ENCODE data around the gene FMN2.
A peak's percentile ranks its signal among the peaks of the same experiment; 100 is the strongest.

Gene FMN2

DNA sequence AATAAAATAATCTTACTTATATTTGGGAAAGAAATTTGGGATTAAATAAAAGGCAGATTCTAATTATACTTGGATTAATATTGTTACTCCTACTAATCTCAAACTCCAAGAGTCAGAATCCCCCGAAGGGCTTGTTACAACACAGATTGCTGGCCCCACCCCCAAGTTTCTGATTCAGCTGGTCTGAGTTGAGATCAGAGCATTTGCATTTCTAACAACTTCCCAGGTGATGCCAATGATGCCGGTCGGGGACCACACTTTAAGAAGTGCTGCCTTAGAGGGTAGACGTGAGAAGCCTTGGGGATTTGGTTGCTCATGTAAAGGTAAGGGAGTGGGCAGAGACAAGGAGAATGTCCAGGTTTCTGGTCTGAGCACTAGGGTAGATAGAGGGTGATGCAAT lies 47.2 kb downstream of the FMN2 start:
- no peaks in the 10 kb centered on the region for H3K36me3 ChIP-seq (ENCODE audit: control insufficient read depth, insufficient read depth, low read length)
- WGBS, 2 experiments (ENCODE audit: insufficient coverage in 2 of 2), result 18 to 67% methylated on average over 2 to 4 of the region's 4 CpGs

GRCh38 chr1:240139511-240139910 lies 47.8 kb downstream of the FMN2 start:
- H3K4me3 ChIP-seq (ENCODE audit: extremely low read depth, insufficient read depth, low read length, poor library complexity, severe bottlenecking), result no peak overlapping the region
- H3K9me3 ChIP-seq (ENCODE audit: control insufficient read depth, low read length), result no peaks in the 10 kb centered on the region
- no peak overlapping the region for H3K27ac ChIP-seq (ENCODE audit: low read depth, low read length, severe bottlenecking)
- H3K4me1 ChIP-seq (ENCODE audit: control insufficient read depth, insufficient read depth, low read length, poor library complexity, severe bottlenecking), result no peaks in the 10 kb centered on the region
- H3K36me3 ChIP-seq (ENCODE audit: control insufficient read depth, insufficient read depth, low read length), result no peaks in the 10 kb centered on the region
- WGBS, 2 experiments (ENCODE audit: insufficient coverage in 2 of 2), result 88 to 97% methylated on average over 5 of the region's 5 CpGs

More for the DNA sequence above, 47.2 kb downstream of the FMN2 start:
- no peak overlapping the region for H3K27ac ChIP-seq (ENCODE audit: low read depth, low read length, severe bottlenecking)
- no peaks in the 10 kb centered on the region for H3K9me3 ChIP-seq (ENCODE audit: control insufficient read depth, low read length)
- no peaks in the 10 kb centered on the region for H3K4me1 ChIP-seq (ENCODE audit: control insufficient read depth, insufficient read depth, low read length, poor library complexity, severe bottlenecking)
- H3K4me3 ChIP-seq (ENCODE audit: extremely low read depth, insufficient read depth, low read length, poor library complexity, severe bottlenecking), result no peak overlapping the region

DNA sequence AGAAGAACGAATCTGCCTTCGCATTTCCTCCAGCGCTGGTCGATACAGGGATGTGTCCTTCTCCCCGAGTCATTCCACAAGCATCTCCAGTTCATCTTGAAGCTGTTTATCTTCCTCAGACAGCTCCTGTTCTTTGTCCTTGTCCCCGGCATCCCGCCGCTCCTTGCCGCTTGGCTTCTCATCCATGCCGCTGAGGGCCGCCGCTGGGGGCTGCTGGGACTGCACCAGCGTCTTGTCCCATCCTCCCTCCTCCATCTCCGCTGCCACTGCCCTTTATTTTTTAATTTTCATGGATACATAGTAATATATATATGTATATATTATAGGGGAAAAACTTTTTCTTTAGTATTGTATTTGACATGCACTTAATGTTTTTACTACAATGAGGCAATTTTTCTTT lies 53.4 kb downstream of the FMN2 start:
- Histone ChIP-seq H3K4me1 (ENCODE audit: control insufficient read depth, insufficient read depth, low read length, poor library complexity, severe bottlenecking) (no peaks in the 10 kb centered on the region), H3K4me3 (ENCODE audit: extremely low read depth, insufficient read depth, low read length, poor library complexity, severe bottlenecking) (no peak overlapping the region), H3K36me3 (ENCODE audit: control insufficient read depth, insufficient read depth, low read length) (no peaks in the 10 kb centered on the region), H3K9me3 (ENCODE audit: control insufficient read depth, low read length) (no peaks in the 10 kb centered on the region), H3K27ac (ENCODE audit: low read depth, low read length, severe bottlenecking) (no peak overlapping the region)
- WGBS, 2 experiments (ENCODE audit: insufficient coverage in 2 of 2), result 92 to 97% methylated on average over 9 to 12 of the region's 14 CpGs

DNA sequence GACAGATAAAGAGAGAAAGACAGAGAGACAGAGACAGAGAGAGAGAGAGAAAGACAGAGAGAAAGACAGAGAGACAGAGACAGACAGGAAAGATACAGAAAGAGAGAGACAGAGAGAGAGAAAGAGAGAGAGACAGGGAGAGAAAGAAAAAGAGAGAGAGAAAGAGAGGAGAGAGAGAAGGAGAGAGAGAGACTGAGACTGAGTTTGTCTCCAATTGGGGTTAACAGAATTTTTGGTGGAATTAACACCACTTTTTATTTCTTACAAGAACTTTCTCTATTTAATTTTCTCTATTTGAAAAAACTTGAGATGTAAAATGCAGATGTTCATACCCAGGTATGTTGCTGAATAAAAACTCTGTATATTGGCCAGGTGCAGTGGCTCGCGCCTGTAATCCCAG lies 56.6 kb downstream of the FMN2 start:
- Histone ChIP-seq H3K4me3 (ENCODE audit: extremely low read depth, insufficient read depth, low read length, poor library complexity, severe bottlenecking) (no peak overlapping the region), H3K36me3 (ENCODE audit: control insufficient read depth, insufficient read depth, low read length) (no peaks in the 10 kb centered on the region), H3K4me1 (ENCODE audit: control insufficient read depth, insufficient read depth, low read length, poor library complexity, severe bottlenecking) (peaks cover 18% of the 10 kb centered on the region), H3K9me3 (ENCODE audit: control insufficient read depth, low read length) (no peaks in the 10 kb centered on the region), H3K27ac (ENCODE audit: low read depth, low read length, severe bottlenecking) (no peak overlapping the region)
- 95 to 100% methylated on average over 2 of the region's 2 CpGs for WGBS, 2 experiments (ENCODE audit: insufficient coverage in 2 of 2)

GRCh38 chr1:240149484-240150094 lies 57.9 kb downstream of the FMN2 start:
- H3K4me3 ChIP-seq (ENCODE audit: extremely low read depth, insufficient read depth, low read length, poor library complexity, severe bottlenecking), result no peak overlapping the region
- no peaks in the 10 kb centered on the region for H3K36me3 ChIP-seq (ENCODE audit: control insufficient read depth, insufficient read depth, low read length)
- no peaks in the 10 kb centered on the region for H3K9me3 ChIP-seq (ENCODE audit: control insufficient read depth, low read length)
- H3K4me1 ChIP-seq (ENCODE audit: control insufficient read depth, insufficient read depth, low read length, poor library complexity, severe bottlenecking), result peaks cover 18% of the 10 kb centered on the region
- no peak overlapping the region for H3K27ac ChIP-seq (ENCODE audit: low read depth, low read length, severe bottlenecking)
- WGBS, 2 experiments (ENCODE audit: insufficient coverage in 2 of 2), result no CpG with 5 or more reads among the region's 3 CpGs

DNA sequence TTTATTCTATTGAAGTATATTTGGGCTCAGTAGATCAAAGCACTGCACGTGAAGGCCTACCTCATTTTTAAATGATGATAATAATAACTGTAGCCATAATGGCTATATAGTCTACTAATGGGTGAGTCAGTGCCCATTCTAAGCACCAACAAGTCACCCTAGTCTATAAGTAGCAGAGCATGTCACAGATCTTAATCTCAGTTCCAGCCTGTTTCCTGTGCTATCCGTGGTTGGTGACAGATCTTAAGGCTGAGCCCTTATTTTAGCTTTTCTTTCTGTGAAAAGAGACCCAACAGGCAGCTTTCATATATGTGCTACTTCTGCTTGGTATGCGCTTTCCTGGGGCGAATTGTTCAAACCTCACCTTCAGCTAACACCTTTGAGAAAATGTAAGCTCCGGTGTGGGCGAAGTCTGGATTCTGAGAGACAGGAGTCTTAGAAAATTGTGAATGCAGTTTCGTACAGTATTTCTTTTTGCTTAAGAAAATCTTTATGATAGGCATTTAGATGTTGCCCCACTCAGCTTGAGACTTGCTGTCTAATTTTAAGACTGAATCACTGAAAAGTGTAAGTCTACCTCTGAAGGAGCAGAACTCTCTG lies 59.6 kb downstream of the FMN2 start:
- Histone ChIP-seq H3K9me3 (ENCODE audit: control insufficient read depth, low read length) (no peaks in the 10 kb centered on the region), H3K27ac (ENCODE audit: low read depth, low read length, severe bottlenecking) (peak overlapping the region; percentile 64), H3K4me3 (ENCODE audit: extremely low read depth, insufficient read depth, low read length, poor library complexity, severe bottlenecking) (no peak overlapping the region), H3K4me1 (ENCODE audit: control insufficient read depth, insufficient read depth, low read length, poor library complexity, severe bottlenecking) (peaks cover 18% of the 10 kb centered on the region), H3K36me3 (ENCODE audit: control insufficient read depth, insufficient read depth, low read length) (no peaks in the 10 kb centered on the region)
- WGBS, 2 experiments (ENCODE audit: insufficient coverage in 2 of 2), result 78 to 100% methylated on average over 2 to 5 of the region's 7 CpGs

DNA sequence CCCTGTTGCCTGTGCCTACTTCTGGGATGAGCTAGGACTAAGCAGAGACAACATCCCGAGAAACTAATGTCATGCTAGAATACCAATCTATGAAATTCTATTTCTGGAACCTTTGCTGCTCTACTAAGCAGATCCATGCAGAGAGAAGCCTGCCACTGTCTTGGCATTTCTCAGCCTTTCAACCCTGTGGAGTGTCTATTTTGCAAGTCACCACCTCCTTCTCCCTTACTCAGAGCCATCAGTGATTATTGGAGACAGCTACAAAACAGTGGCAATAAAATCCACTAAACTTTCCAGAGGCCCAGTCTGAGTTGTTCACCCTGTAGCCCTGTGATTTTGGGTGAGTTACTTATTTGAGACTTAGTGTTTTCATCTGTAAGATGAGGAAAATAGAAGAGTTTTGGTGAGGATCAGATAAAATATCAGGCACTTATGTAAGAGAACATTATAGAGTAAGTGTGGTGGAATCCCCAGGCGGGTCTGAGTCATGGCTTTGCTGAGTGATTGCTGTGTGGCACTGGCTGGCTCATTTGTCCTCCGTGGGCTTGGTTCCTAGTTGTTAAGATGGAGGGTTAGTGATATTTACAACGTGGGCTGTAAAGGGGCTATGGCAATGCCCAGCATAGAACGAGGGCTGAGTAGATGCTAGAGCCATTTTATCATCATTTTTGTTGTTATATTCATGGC lies 61.1 kb downstream of the FMN2 start:
- no peak overlapping the region for H3K4me3 ChIP-seq (ENCODE audit: extremely low read depth, insufficient read depth, low read length, poor library complexity, severe bottlenecking)
- no peaks in the 10 kb centered on the region for H3K36me3 ChIP-seq (ENCODE audit: control insufficient read depth, insufficient read depth, low read length)
- H3K4me1 ChIP-seq (ENCODE audit: control insufficient read depth, insufficient read depth, low read length, poor library complexity, severe bottlenecking), result peaks cover 18% of the 10 kb centered on the region
- H3K9me3 ChIP-seq (ENCODE audit: control insufficient read depth, low read length), result no peaks in the 10 kb centered on the region
- peak overlapping the region; percentile 38 for H3K27ac ChIP-seq (ENCODE audit: low read depth, low read length, severe bottlenecking)
- WGBS, 2 experiments (ENCODE audit: insufficient coverage in 2 of 2), result 61 to 81% methylated on average over 2 to 3 of the region's 5 CpGs

- Histone ChIP-seq H3K36me3 (ENCODE audit: control insufficient read depth, insufficient read depth, low read length) (no peaks in the 10 kb centered on the region), H3K9me3 (ENCODE audit: control insufficient read depth, low read length) (no peaks in the 10 kb centered on the region), H3K4me3 (ENCODE audit: extremely low read depth, insufficient read depth, low read length, poor library complexity, severe bottlenecking) (no peak overlapping the region), H3K27ac (ENCODE audit: low read depth, low read length, severe bottlenecking) (no peak overlapping the region), H3K4me1 (ENCODE audit: control insufficient read depth, insufficient read depth, low read length, poor library complexity, severe bottlenecking) (peaks cover 17% of the 10 kb centered on the region)
- WGBS, 2 experiments (ENCODE audit: insufficient coverage in 2 of 2), result no CpG with 5 or more reads among the region's 2 CpGs
Measured at GRCh38 chr1:240155605-240156004, 63.9 kb downstream of the FMN2 start.

- Histone ChIP-seq H3K4me3 (ENCODE audit: extremely low read depth, insufficient read depth, low read length, poor library complexity, severe bottlenecking) (no peak overlapping the region), H3K9me3 (ENCODE audit: control insufficient read depth, low read length) (no peaks in the 10 kb centered on the region), H3K36me3 (ENCODE audit: control insufficient read depth, insufficient read depth, low read length) (no peaks in the 10 kb centered on the region), H3K27ac (ENCODE audit: low read depth, low read length, severe bottlenecking) (no peak overlapping the region), H3K4me1 (ENCODE audit: control insufficient read depth, insufficient read depth, low read length, poor library complexity, severe bottlenecking) (no peaks in the 10 kb centered on the region)
Measured at GRCh38 chr1:240164742-240165141, 73.1 kb downstream of the FMN2 start.

- Histone ChIP-seq H3K4me1 (ENCODE audit: control insufficient read depth, insufficient read depth, low read length, poor library complexity, severe bottlenecking) (no peaks in the 10 kb centered on the region), H3K4me3 (ENCODE audit: extremely low read depth, insufficient read depth, low read length, poor library complexity, severe bottlenecking) (no peak overlapping the region), H3K36me3 (ENCODE audit: control insufficient read depth, insufficient read depth, low read length) (no peaks in the 10 kb centered on the region), H3K9me3 (ENCODE audit: control insufficient read depth, low read length) (no peaks in the 10 kb centered on the region), H3K27ac (ENCODE audit: low read depth, low read length, severe bottlenecking) (no peak overlapping the region)
- WGBS, 2 experiments (ENCODE audit: insufficient coverage in 2 of 2), result 83 to 96% methylated on average over 6 of the region's 7 CpGs
Measured at GRCh38 chr1:240169188-240169587, 77.5 kb downstream of the FMN2 start.

DNA sequence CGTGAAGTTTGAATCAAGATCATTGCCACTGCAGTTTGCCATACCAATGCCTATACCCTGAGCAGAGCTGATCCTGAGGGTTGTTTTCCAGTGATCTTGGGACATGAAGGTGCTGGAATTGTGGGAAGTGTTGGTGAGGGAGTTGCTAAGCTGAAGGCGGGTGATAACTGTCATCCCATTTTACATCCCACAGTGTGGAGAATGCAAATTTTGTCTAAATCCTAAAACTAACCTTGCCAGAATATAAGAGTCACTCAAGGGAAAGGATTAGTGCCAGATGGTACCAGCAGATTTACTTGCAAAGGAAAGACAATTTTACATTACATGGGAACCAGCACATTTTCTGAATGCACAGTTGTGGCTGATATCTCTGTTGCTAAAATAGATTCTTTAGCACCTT lies 78.6 kb downstream of the FMN2 start:
- Histone ChIP-seq H3K4me3 (ENCODE audit: extremely low read depth, insufficient read depth, low read length, poor library complexity, severe bottlenecking) (no peak overlapping the region), H3K9me3 (ENCODE audit: control insufficient read depth, low read length) (no peaks in the 10 kb centered on the region), H3K36me3 (ENCODE audit: control insufficient read depth, insufficient read depth, low read length) (no peaks in the 10 kb centered on the region), H3K4me1 (ENCODE audit: control insufficient read depth, insufficient read depth, low read length, poor library complexity, severe bottlenecking) (no peaks in the 10 kb centered on the region), H3K27ac (ENCODE audit: low read depth, low read length, severe bottlenecking) (no peak overlapping the region)
- 60% methylated on average over 1 of the region's 2 CpGs; no CpG with 5 or more reads in 1 of the 2 experiments for WGBS, 2 experiments (ENCODE audit: insufficient coverage in 2 of 2)

All from mesodermal cell (in vitro differentiated cells).